ENCODE results near the gene SNAPC4. TPM values are rescaled to one million over a fixed set of nuclear protein-coding genes. Genes with fewer than 3 reads are reported as not detected.

Gene SNAPC4
- total and polyA plus RNA-seq, 5 experiments from 2014 or later = 0.90 to 15.6 (median 2.0) TPM

GRCh38 chr9:136379891-136380290 is 20.1 kb downstream of the SNAPC4 start:
- no peaks in the 10 kb centered on the region for H3K27me3 Mint-ChIP-seq
- ATAC-seq (no peak), DNase-seq (no peak)
- H3K9me3 Mint-ChIP-seq = no peaks in the 10 kb centered on the region
- H3K27ac Mint-ChIP-seq = no peak overlapping the region
- H3K4me3 Mint-ChIP-seq = no peak overlapping the region
- H3K4me1 Mint-ChIP-seq = peaks cover 3 to 7% (median 5%) of the 10 kb centered on the region in 4 donors
- POLR2A ChIA-PET = interaction anchor here (1.3 kb wide), 1 partner anchor 17 kb away, joined by 4 read pairs; the partner anchor contains the start of gene DNLZ
- H3K36me3 Mint-ChIP-seq = peaks cover 0 to 26% (median 5%) of the 10 kb centered on the region in 3 donors

GRCh38 chr9:136379401-136379800 is 20.6 kb downstream of the SNAPC4 start:
- no peak overlapping the region for H3K4me3 Mint-ChIP-seq
- H3K36me3 Mint-ChIP-seq = peaks cover 0 to 22% (median 1%) of the 10 kb centered on the region in 3 donors
- peaks cover 0 to 3% (median under 1%) of the 10 kb centered on the region in 4 donors for H3K4me1 Mint-ChIP-seq
- DNase-seq (no peak), ATAC-seq (no peak)
- H3K27me3 Mint-ChIP-seq = no peaks in the 10 kb centered on the region
- H3K27ac Mint-ChIP-seq = no peak overlapping the region
- POLR2A ChIA-PET = interaction anchor here (1.3 kb wide), 1 partner anchor 16 kb away, joined by 4 read pairs; the partner anchor contains the start of gene DNLZ
- H3K9me3 Mint-ChIP-seq = no peaks in the 10 kb centered on the region

- peaks cover 0 to 18% (median 0%) of the 10 kb centered on the region in 3 donors for H3K36me3 Mint-ChIP-seq
- DNase-seq (no peak), ATAC-seq (no peak)
- H3K9me3 Mint-ChIP-seq = no peaks in the 10 kb centered on the region
- H3K27me3 Mint-ChIP-seq = no peaks in the 10 kb centered on the region
- H3K4me1 Mint-ChIP-seq = peaks cover 0 to under 1% (median 0%) of the 10 kb centered on the region in 4 donors
- POLR2A ChIA-PET = interaction anchor here (1.3 kb wide), 1 partner anchor 16 kb away, joined by 4 read pairs; the partner anchor contains the start of gene DNLZ
- H3K4me3 Mint-ChIP-seq = no peak overlapping the region
- H3K27ac Mint-ChIP-seq = peak overlapping the region in 1 of 10 donors; percentile 37
Measured at GRCh38 chr9:136379003-136379287, 21.0 kb downstream of the SNAPC4 start.

GRCh38 chr9:136378170-136379002 is 21.6 kb downstream of the SNAPC4 start:
- peak overlapping the region in 1 of 10 donors; percentile 37 for H3K27ac Mint-ChIP-seq
- H3K4me3 Mint-ChIP-seq = no peak overlapping the region
- peaks cover 0 to 14% (median 0%) of the 10 kb centered on the region in 3 donors for H3K36me3 Mint-ChIP-seq
- POLR2A ChIA-PET = no interaction called here
- no peaks in the 10 kb centered on the region for H3K27me3 Mint-ChIP-seq
- H3K9me3 Mint-ChIP-seq = no peaks in the 10 kb centered on the region
- no peaks in the 10 kb centered on the region for H3K4me1 Mint-ChIP-seq
- ATAC-seq (no peak), DNase-seq (no peak)

GRCh38 chr9:136377341-136378169 is 22.4 kb downstream of the SNAPC4 start:
- Mint-ChIP-seq H3K27me3 (no peaks in the 10 kb centered on the region), H3K27ac (no peak overlapping the region), H3K9me3 (no peaks in the 10 kb centered on the region), H3K36me3 (peaks cover 0 to 8% (median 0%) of the 10 kb centered on the region in 3 donors), H3K4me3 (no peak overlapping the region), H3K4me1 (peaks cover 0 to 5% (median 0%) of the 10 kb centered on the region in 4 donors)
- ATAC-seq (no peak), DNase-seq (no peak)
- POLR2A ChIA-PET = interaction anchor here (0.8 kb wide), 1 partner anchor 14 kb away, joined by 4 read pairs; the partner anchor contains the start of gene DNLZ

- DNase-seq (no peak), ATAC-seq (no peak)
- POLR2A ChIA-PET = interaction anchor here (0.8 kb wide), 1 partner anchor 13 kb away, joined by 4 read pairs; the partner anchor contains the start of gene DNLZ
- Mint-ChIP-seq H3K4me3 (no peak overlapping the region), H3K4me1 (peaks cover 0 to 5% (median 0%) of the 10 kb centered on the region in 4 donors), H3K27ac (no peak overlapping the region), H3K27me3 (no peaks in the 10 kb centered on the region), H3K9me3 (no peaks in the 10 kb centered on the region), H3K36me3 (peaks cover 0 to 8% (median 0%) of the 10 kb centered on the region in 3 donors)
Measured at GRCh38 chr9:136376457-136376856, 23.5 kb downstream of the SNAPC4 start.

- Mint-ChIP-seq H3K27me3 (no peaks in the 10 kb centered on the region), H3K27ac (no peak overlapping the region), H3K4me1 (peaks cover 0 to 5% (median 0%) of the 10 kb centered on the region in 4 donors), H3K36me3 (peaks cover 0 to 5% (median 0%) of the 10 kb centered on the region in 3 donors), H3K4me3 (no peak overlapping the region), H3K9me3 (no peaks in the 10 kb centered on the region)
- ATAC-seq (no peak), DNase-seq (no peak)
- POLR2A ChIA-PET = no interaction called here
Measured at GRCh38 chr9:136375096-136375495, 24.9 kb downstream of the SNAPC4 start.

GRCh38 chr9:136374183-136374575 is 25.8 kb downstream of the SNAPC4 start:
- POLR2A ChIA-PET = interaction anchor here (1.4 kb wide), 1 partner anchor 9 kb away, joined by 3 read pairs; no protein-coding TSS in a partner anchor
- DNase-seq = no peak
- H3K4me3 Mint-ChIP-seq = no peak overlapping the region

GRCh38 chr9:136373300-136374182 is 26.4 kb downstream of the SNAPC4 start, which contains the start of gene CARD9:
Gene CARD9 (minus strand): TSS chr9:136373669. CDS start chr9:136372078, 1,591 bp downstream.
- Mint-ChIP-seq H3K36me3 (no peaks in the 10 kb centered on the region), H3K4me1 (peaks cover 0 to 5% (median 0%) of the 10 kb centered on the region in 4 donors), H3K27ac (peak within 1 kb of the TSS in 2 of 10 donors; percentile 31 to 73), H3K9me3 (no peaks in the 10 kb centered on the region), H3K4me3 (peak within 1 kb of the TSS in 2 of 10 donors; percentile 26 to 58), H3K27me3 (no peaks in the 10 kb centered on the region)
- no peak for DNase-seq
- ATAC-seq = no peak
- POLR2A ChIA-PET = interaction anchor here (1.4 to 1.9 kb wide), 2 partner anchors 8 to 10 kb away, joined by 3 to 6 read pairs; partner anchors contain the start of gene DNLZ

More at GRCh38 chr9:136374183-136374575, 25.8 kb downstream of the SNAPC4 start:
- H3K27ac Mint-ChIP-seq = peak overlapping the region in 1 of 10 donors; percentile 73
- H3K36me3 Mint-ChIP-seq = peaks cover 0 to 5% (median 0%) of the 10 kb centered on the region in 3 donors
- ATAC-seq = no peak
- H3K27me3 Mint-ChIP-seq = no peaks in the 10 kb centered on the region
- no peaks in the 10 kb centered on the region for H3K9me3 Mint-ChIP-seq
- H3K4me1 Mint-ChIP-seq = peaks cover 0 to 5% (median 0%) of the 10 kb centered on the region in 4 donors

- Mint-ChIP-seq H3K9me3 (no peaks in the 10 kb centered on the region), H3K4me3 (peak overlapping the region in 2 of 10 donors; percentile 26 to 58), H3K27ac (peak overlapping the region in 1 of 10 donors; percentile 31), H3K27me3 (no peaks in the 10 kb centered on the region), H3K4me1 (peaks cover 0 to 5% (median 0%) of the 10 kb centered on the region in 4 donors), H3K36me3 (no peaks in the 10 kb centered on the region)
- POLR2A ChIA-PET = interaction anchor here (1.9 kb wide), 1 partner anchor 9 kb away, joined by 6 read pairs; the partner anchor contains the start of gene DNLZ
- no peak for ATAC-seq
- no peak for DNase-seq
Measured at GRCh38 chr9:136372561-136373299, 27.2 kb downstream of the SNAPC4 start.

GRCh38 chr9:136372006-136372405 is 28.0 kb downstream of the SNAPC4 start:
- Mint-ChIP-seq H3K4me1 (peaks cover 0 to 5% (median 0%) of the 10 kb centered on the region in 4 donors), H3K4me3 (no peak overlapping the region)

More at GRCh38 chr9:136372006-136372405, 28.0 kb downstream of the SNAPC4 start:
- DNase-seq = no peak
- ATAC-seq = no peak
- POLR2A ChIA-PET = interaction anchor here (0.6 to 1.9 kb wide), 2 partner anchors 9 to 270 kb away, joined by 5 to 6 read pairs; partner anchors contain the start of gene DNLZ
- Mint-ChIP-seq H3K27me3 (no peaks in the 10 kb centered on the region), H3K36me3 (no peaks in the 10 kb centered on the region), H3K27ac (no peak overlapping the region), H3K9me3 (no peaks in the 10 kb centered on the region)
